ENCODE measurements around the gene FRZB. TPM values are rescaled to one million over a fixed set of nuclear protein-coding genes. Genes with fewer than 3 reads are reported as not detected.

Gene FRZB
- total RNA-seq, 1 donor from 2014 or later: 69.0 TPM

DNA sequence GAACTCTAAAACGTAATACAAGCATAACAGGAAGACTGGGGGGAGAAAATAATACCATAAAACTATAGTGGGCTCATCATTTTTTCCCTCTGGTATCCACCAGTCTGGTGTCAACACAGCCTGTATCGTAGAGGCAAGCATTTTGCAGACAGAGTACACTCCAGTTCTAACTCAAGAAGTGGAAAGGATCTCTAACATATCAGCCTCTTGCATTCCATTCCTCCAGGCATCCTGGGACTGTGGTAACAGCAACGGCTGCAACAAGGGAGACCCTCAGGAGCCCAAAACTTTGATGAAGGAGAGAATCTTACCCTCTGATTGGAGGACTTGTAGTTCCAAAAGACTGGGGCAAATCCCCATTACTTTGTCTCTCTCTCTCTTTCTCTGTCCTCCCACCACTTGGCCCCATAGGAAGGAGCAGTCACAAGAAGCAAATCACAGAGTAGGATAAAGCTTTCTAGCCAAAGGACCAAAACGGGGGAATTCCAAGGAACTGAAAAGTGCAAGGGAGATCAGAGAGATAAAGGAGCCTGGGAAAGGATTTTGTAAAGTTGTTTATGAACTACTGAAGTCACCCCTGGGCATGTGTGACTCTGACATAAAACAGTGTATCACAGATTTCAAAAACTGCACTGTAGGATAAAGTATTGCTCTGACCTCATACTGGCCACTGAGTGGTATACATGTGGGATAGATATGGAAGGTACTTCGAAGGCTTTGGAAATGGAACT lies 11.9 kb downstream of the FRZB start:
- Histone ChIP-seq H3K9me3 (ENCODE audit: low read depth) (no peaks in the 10 kb centered on the region), H3K4me3 (no peak overlapping the region), H3K27me3 (no peaks in the 10 kb centered on the region), H4K20me1 (ENCODE audit: low read depth) (no peaks in the 10 kb centered on the region), H3K27ac (peak overlapping the region; percentile 33), H2AFZ (replicated peaks) (no peak overlapping the region), H3K4me1 (peaks cover 14% of the 10 kb centered on the region), H3K36me3 (peaks cover 20% of the 10 kb centered on the region), H3K4me2 (peak overlapping the region; percentile 25), H3K9ac (no peak overlapping the region), H3F3A (ENCODE audit: low read depth) (peaks cover 10% of the 10 kb centered on the region), H3K79me2 (ENCODE audit: low read depth) (peaks cover 62% of the 10 kb centered on the region)
- peak; percentile 45 for DNase-seq (ENCODE audit: low spot score)
- peak overlapping the region; percentile 59 for H3K27ac Mint-ChIP-seq
- H3K36me3 Mint-ChIP-seq: peaks cover 20% of the 10 kb centered on the region
- H3K9me3 Mint-ChIP-seq: peaks cover 12% of the 10 kb centered on the region
- H3K4me1 Mint-ChIP-seq: peaks cover 11% of the 10 kb centered on the region
- no peak overlapping the region for H3K4me3 Mint-ChIP-seq
- no peaks in the 10 kb centered on the region for H3K27me3 Mint-ChIP-seq (ENCODE audit: insufficient read depth, low read depth)
- TF ChIP-seq EZH2phosphoT487 (IDR thresholded peaks at IDR 0.05) (no peak), EZH2 (IDR thresholded peaks at IDR 0.05) (no peak)
- TF ChIP-seq, protein P1, sequence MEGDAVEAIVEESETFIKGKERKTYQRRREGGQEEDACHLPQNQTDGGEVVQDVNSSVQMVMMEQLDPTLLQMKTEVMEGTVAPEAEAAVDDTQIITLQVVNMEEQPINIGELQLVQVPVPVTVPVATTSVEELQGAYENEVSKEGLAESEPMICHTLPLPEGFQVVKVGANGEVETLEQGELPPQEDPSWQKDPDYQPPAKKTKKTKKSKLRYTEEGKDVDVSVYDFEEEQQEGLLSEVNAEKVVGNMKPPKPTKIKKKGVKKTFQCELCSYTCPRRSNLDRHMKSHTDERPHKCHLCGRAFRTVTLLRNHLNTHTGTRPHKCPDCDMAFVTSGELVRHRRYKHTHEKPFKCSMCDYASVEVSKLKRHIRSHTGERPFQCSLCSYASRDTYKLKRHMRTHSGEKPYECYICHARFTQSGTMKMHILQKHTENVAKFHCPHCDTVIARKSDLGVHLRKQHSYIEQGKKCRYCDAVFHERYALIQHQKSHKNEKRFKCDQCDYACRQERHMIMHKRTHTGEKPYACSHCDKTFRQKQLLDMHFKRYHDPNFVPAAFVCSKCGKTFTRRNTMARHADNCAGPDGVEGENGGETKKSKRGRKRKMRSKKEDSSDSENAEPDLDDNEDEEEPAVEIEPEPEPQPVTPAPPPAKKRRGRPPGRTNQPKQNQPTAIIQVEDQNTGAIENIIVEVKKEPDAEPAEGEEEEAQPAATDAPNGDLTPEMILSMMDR (IDR thresholded peaks at IDR 0.05): no peak

DNA sequence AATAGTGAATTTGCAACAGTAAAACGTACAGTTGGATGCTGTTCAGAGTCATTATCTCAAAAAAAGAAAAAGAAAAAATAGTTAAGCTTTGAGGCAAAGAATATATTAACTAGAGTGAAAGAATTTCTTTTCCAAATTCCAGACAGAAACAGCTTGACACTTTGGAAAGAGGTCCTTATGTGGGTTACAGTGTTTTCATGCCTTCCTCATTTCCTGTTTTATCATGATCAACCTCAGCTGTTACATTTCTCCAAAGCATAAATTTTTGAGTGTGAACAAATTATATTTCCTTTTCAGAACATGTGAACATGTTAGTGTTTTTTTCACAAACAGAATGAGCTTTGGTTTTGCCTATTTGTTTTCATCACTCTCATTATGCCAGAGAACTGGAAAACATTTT lies 13.6 kb downstream of the FRZB start:
- Mint-ChIP-seq H3K4me3 (no peak overlapping the region), H3K9me3 (peaks cover 12% of the 10 kb centered on the region), H3K4me1 (peaks cover 11% of the 10 kb centered on the region), H3K27me3 (ENCODE audit: insufficient read depth, low read depth) (no peaks in the 10 kb centered on the region), H3K27ac (no peak overlapping the region), H3K36me3 (peaks cover 20% of the 10 kb centered on the region)
- Histone ChIP-seq H3K36me3 (peaks cover 15% of the 10 kb centered on the region), H3K9me3 (ENCODE audit: low read depth) (no peaks in the 10 kb centered on the region), H3K27ac (no peak overlapping the region), H3K4me2 (no peak overlapping the region), H3K27me3 (no peaks in the 10 kb centered on the region), H3K9ac (no peak overlapping the region), H3K4me1 (peaks cover 14% of the 10 kb centered on the region), H2AFZ (replicated peaks) (no peak overlapping the region), H3F3A (ENCODE audit: low read depth) (peaks cover 10% of the 10 kb centered on the region), H3K4me3 (no peak overlapping the region), H3K79me2 (ENCODE audit: low read depth) (peaks cover 46% of the 10 kb centered on the region), H4K20me1 (ENCODE audit: low read depth) (no peaks in the 10 kb centered on the region)
- TF ChIP-seq, protein P1 (IDR thresholded peaks at IDR 0.05): no peak
- TF ChIP-seq EZH2phosphoT487 (IDR thresholded peaks at IDR 0.05): no peak
- no peak for TF ChIP-seq EZH2 (IDR thresholded peaks at IDR 0.05)
- no peak for DNase-seq (ENCODE audit: low spot score)

DNA sequence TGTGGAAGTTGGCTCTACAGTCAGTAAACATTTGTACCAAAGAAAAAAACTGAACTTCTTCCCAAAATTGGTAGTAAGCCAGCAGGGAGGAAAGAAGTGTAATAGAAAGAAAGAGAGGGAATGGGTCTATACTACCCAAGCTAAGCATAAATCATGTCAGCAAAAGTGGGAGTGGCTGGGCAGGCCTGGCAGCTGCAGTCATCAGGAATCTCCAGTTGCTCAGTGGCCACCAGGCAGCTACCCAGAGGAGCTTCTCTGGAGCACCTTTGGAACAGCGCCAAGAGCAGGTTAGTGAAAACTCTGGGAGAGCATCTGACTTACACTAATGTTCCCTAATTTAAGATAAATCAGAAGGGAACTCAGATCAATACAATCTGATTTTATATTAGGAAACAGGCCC lies 14.3 kb downstream of the FRZB start:
- Histone ChIP-seq H3K36me3 (peaks cover 10% of the 10 kb centered on the region), H4K20me1 (ENCODE audit: low read depth) (no peaks in the 10 kb centered on the region), H2AFZ (replicated peaks) (no peak overlapping the region), H3K27me3 (no peaks in the 10 kb centered on the region), H3K4me3 (no peak overlapping the region), H3K27ac (no peak overlapping the region), H3K9ac (no peak overlapping the region), H3F3A (ENCODE audit: low read depth) (peaks cover 10% of the 10 kb centered on the region), H3K79me2 (ENCODE audit: low read depth) (peaks cover 39% of the 10 kb centered on the region), H3K9me3 (ENCODE audit: low read depth) (no peaks in the 10 kb centered on the region), H3K4me1 (peaks cover 14% of the 10 kb centered on the region), H3K4me2 (no peak overlapping the region)
- Mint-ChIP-seq H3K27me3 (ENCODE audit: insufficient read depth, low read depth) (no peaks in the 10 kb centered on the region), H3K27ac (no peak overlapping the region), H3K4me3 (no peak overlapping the region), H3K4me1 (peaks cover 11% of the 10 kb centered on the region), H3K36me3 (peaks cover 20% of the 10 kb centered on the region), H3K9me3 (peaks cover 9% of the 10 kb centered on the region)
- TF ChIP-seq EZH2phosphoT487 (IDR thresholded peaks at IDR 0.05): no peak
- TF ChIP-seq, protein P1 (IDR thresholded peaks at IDR 0.05): no peak
- no peak for DNase-seq (ENCODE audit: low spot score)
